A673 (cell line): ENCODE data around the gene IGLL5. TPM values are rescaled to one million over a fixed set of nuclear protein-coding genes. Genes with fewer than 3 reads are reported as not detected.

Experiments
- BruUV-seq: library from RNA; stranded (reverse); fragments of 400-500 nt; replicated peaks from 2 replicates; lab custom pipeline; 2021; lab: Mats Ljungman, UMichigan
- CTCF ChIA-PET: fragments of 300-600 bp; sonication (Branson Sonifier 250); formaldehyde crosslinking; loops from one replicate; lab custom pipeline; 2022; ENCODE audit warnings: antibody characterized with exemption; lab: Charles Lee
- POLR2A ChIA-PET: fragments of 300-600 bp; sonication (Branson Sonifier 250); formaldehyde crosslinking; loops from one replicate; lab custom pipeline; 2022; ENCODE audit warnings: antibody characterized with exemption; ENCODE audit not compliant: low non-redundant PET; lab: Charles Lee
- DNase-seq: peaks from one replicate; pipeline ENCODE4 v3.0.0-alpha.2; 2015; ENCODE audit warnings: low spot score
- H3K27ac ChIP-seq: fragments of 200-600 bp; sonication (generic); 2 replicates; pipeline ENCODE4 v1.5.1; 2016; ENCODE audit warnings: mixed run types, low read depth, mild to moderate bottlenecking, mixed read lengths, antibody characterized with exemption, low read length; ENCODE audit not compliant: poor library complexity, severe bottlenecking
- H3K27me3 ChIP-seq: fragments of 200-600 bp; sonication (generic); replicated peaks from 2 replicates; pipeline ENCODE4 v1.6.1; 2017; ENCODE audit warnings: mixed run types, low read depth, mild to moderate bottlenecking, mixed read lengths, antibody characterized with exemption, low read length; ENCODE audit not compliant: insufficient read depth, poor library complexity
- H3K36me3 ChIP-seq: fragments of 200-600 bp; sonication (generic); 2 replicates; pipeline ENCODE4 v1.6.1; 2016; ENCODE audit warnings: mixed run types, mild to moderate bottlenecking, mixed read lengths, antibody characterized with exemption, low read length; ENCODE audit not compliant: insufficient read depth, poor library complexity, severe bottlenecking
- H3K4me1 ChIP-seq: fragments of 200-600 bp; sonication (generic); 2 replicates; pipeline ENCODE4 v1.6.1; 2017; ENCODE audit warnings: mixed run types, mild to moderate bottlenecking, mixed read lengths, antibody characterized with exemption, low read length; ENCODE audit not compliant: insufficient read depth, poor library complexity, severe bottlenecking
- H3K4me3 ChIP-seq: fragments of 200-600 bp; sonication (generic); 2 replicates; pipeline ENCODE4 v1.5.1; 2016; ENCODE audit warnings: low read depth, mixed run types, mild to moderate bottlenecking, mixed read lengths, low read length; ENCODE audit not compliant: poor library complexity, severe bottlenecking
- H3K9me3 ChIP-seq: fragments of 200-600 bp; sonication (generic); 2 replicates; pipeline ENCODE4 v1.6.1; 2016; ENCODE audit warnings: mixed run types, low read depth, mild to moderate bottlenecking, mixed read lengths, antibody characterized with exemption, low read length; ENCODE audit not compliant: poor library complexity, severe bottlenecking
- CTCF ChIP-seq: fragments of 300-800, 200-600 bp; sonication (generic); conservative IDR thresholded peaks from 2 replicates; pipeline ENCODE4 v1.5.1; 2017; ENCODE audit warnings: low read depth, mild to moderate bottlenecking, antibody characterized with exemption, low read length, moderate library complexity, mixed read lengths
- EZH2 ChIP-seq: fragments of 200-600 bp; sonication (generic); IDR thresholded peaks from 2 replicates; pipeline ENCODE4 v1.6.1; 2017; ENCODE audit warnings: borderline replicate concordance, low read depth, mild to moderate bottlenecking, mixed read lengths, antibody characterized with exemption, low read length; ENCODE audit not compliant: poor library complexity, severe bottlenecking
- intact Hi-C: fragments of 100-400 bp; cut with micrococcal nuclease; formaldehyde crosslinking; loops from one replicate; pipeline ENCODE4 v1.10.0; 2022; ENCODE audit not compliant: unreplicated experiment
- total RNA-seq: library from RNA; stranded (reverse); gene quantifications from 2 replicates; pipeline ENCODE4 v1.2.3, GENCODE V29; 2021

Gene IGLL5
- total RNA-seq, 1 experiment from 2014 or later: not detected

- no peak overlapping the region for H3K4me3 ChIP-seq
- ChIA-PET CTCF (no interaction called here), POLR2A (no interaction called here)
- H3K27me3 ChIP-seq: peaks cover 21% of the 10 kb centered on the region
- H3K36me3 ChIP-seq: no peaks in the 10 kb centered on the region
- H3K4me1 ChIP-seq: no peaks in the 10 kb centered on the region
- no peak overlapping the region for H3K27ac ChIP-seq
- TF ChIP-seq EZH2 (no peak), CTCF (no peak)
- intact Hi-C loops: no loop called here
- no TSS peak for BruUV-seq
- no peak for DNase-seq
- no peaks in the 10 kb centered on the region for H3K9me3 ChIP-seq
Measured at GRCh38 chr22:22908495-22908861, 20.9 kb downstream of the IGLL5 start.

- CTCF ChIA-PET: no interaction called here
- Histone ChIP-seq H3K27me3 (peaks cover 21% of the 10 kb centered on the region), H3K9me3 (no peaks in the 10 kb centered on the region), H3K4me1 (no peaks in the 10 kb centered on the region), H3K4me3 (no peak overlapping the region), H3K36me3 (no peaks in the 10 kb centered on the region), H3K27ac (no peak overlapping the region)
- BruUV-seq: no TSS peak
- no peak for TF ChIP-seq CTCF
- TF ChIP-seq EZH2: no peak
- no peak for DNase-seq
- POLR2A ChIA-PET: no interaction called here
- intact Hi-C loops: no loop called here
Measured at GRCh38 chr22:22908941-22909604, 21.5 kb downstream of the IGLL5 start.

- no peaks in the 10 kb centered on the region for H3K9me3 ChIP-seq
- TF ChIP-seq CTCF (no peak), EZH2 (no peak)
- H3K4me1 ChIP-seq: no peaks in the 10 kb centered on the region
- H3K27ac ChIP-seq: no peak overlapping the region
- H3K27me3 ChIP-seq: peaks cover 21% of the 10 kb centered on the region
- no peak for DNase-seq
- no TSS peak for BruUV-seq
- no peaks in the 10 kb centered on the region for H3K36me3 ChIP-seq
- H3K4me3 ChIP-seq: no peak overlapping the region
- ChIA-PET POLR2A (no interaction called here), CTCF (no interaction called here)
- intact Hi-C loops: no loop called here
Measured at GRCh38 chr22:22909605-22910271, 22.1 kb downstream of the IGLL5 start.
